RWPE1 (cell line): ENCODE data around the gene RPL12.

Experiments used
- CTCF ChIA-PET: fragments of 350-600 bp; sonication (Branson Sonifier 250); formaldehyde crosslinking; extraction: SDS; loops from one replicate; lab custom pipeline; 2021; lab: Yijun Ruan, JAX
- POLR2A ChIA-PET: fragments of 400-600 bp; formaldehyde crosslinking; extraction: SDS; loops from one replicate; lab custom pipeline; 2020; ENCODE audit warnings: antibody characterized with exemption; ENCODE audit not compliant: low non-redundant PET; lab: Yijun Ruan, JAX
- DNase-seq: peaks from one replicate; pipeline ENCODE4 v3.0.0; 2012; ENCODE audit warnings: low spot score
- H3K27ac ChIP-seq: fragments of 450-650 bp; 2 replicates; pipeline ENCODE4 v1.5.1; 2017
- CTCF ChIP-seq: fragments of 450-650 bp; conservative IDR thresholded peaks from 2 replicates; pipeline ENCODE4 v1.5.1; 2017; ENCODE audit warnings: low read depth, mild to moderate bottlenecking

Gene RPL12

GRCh38 chr9:127430415-127430814 is 20.8 kb downstream of the RPL12 start:
- TF ChIP-seq CTCF, result no peak
- ChIA-PET POLR2A (no interaction called here), CTCF (no interaction called here)
- DNase-seq, result no peak
- no peak overlapping the region for H3K27ac ChIP-seq

GRCh38 chr9:127428348-127428747 is 22.9 kb downstream of the RPL12 start:
- no peak for TF ChIP-seq CTCF
- no peak for DNase-seq
- ChIA-PET POLR2A (no interaction called here), CTCF (no interaction called here)
- no peak overlapping the region for H3K27ac ChIP-seq

- DNase-seq, result no peak
- no peak for TF ChIP-seq CTCF
- POLR2A ChIA-PET, result interaction anchor here (0.6 to 0.7 kb wide), 2 partner anchors 108 to 203 kb away, joined by 4 read pairs; no protein-coding TSS in a partner anchor
- CTCF ChIA-PET, result interaction anchor here (0.7 kb wide), 1 partner anchor 16 kb away, joined by 5 read pairs; no protein-coding TSS in a partner anchor
- H3K27ac ChIP-seq, result no peak overlapping the region
Measured at GRCh38 chr9:127426756-127427155, 24.4 kb downstream of the RPL12 start.

GRCh38 chr9:127424676-127424999 is 26.6 kb downstream of the RPL12 start:
- POLR2A ChIA-PET, result interaction anchor here (0.9 kb wide), 1 partner anchor 19 kb away, joined by 4 read pairs; no protein-coding TSS in a partner anchor
- peak overlapping the region; percentile 96 for H3K27ac ChIP-seq
- TF ChIP-seq CTCF, result no peak
- CTCF ChIA-PET, result interaction anchor here (0.5 to 1.0 kb wide), 4 partner anchors 19 to 1219 kb away, joined by 3 to 6 read pairs (median 4); no protein-coding TSS in a partner anchor
- no peak for DNase-seq

GRCh38 chr9:127423934-127424675 is 27.1 kb downstream of the RPL12 start, which contains the start of gene ZNF79:
ZNF79 (plus strand) TSS chr9:127424382; CDS start chr9:127424788, 406 bp downstream.
- POLR2A ChIA-PET, result interaction anchor here (0.8 to 0.9 kb wide), 2 partner anchors 20 to 27 kb away, joined by 3 to 4 read pairs; no protein-coding TSS in a partner anchor
- peak; percentile 99 for DNase-seq
- TF ChIP-seq CTCF, result no peak
- CTCF ChIA-PET, result interaction anchor here (0.7 kb wide), 1 partner anchor 146 kb away, joined by 3 read pairs; no protein-coding TSS in a partner anchor
- peak within 1 kb of the TSS; percentile 96 for H3K27ac ChIP-seq

- no peak for TF ChIP-seq CTCF
- DNase-seq, result peak; percentile 73
- H3K27ac ChIP-seq, result peak overlapping the region; percentile 96
- CTCF ChIA-PET, result interaction anchor here (0.7 kb wide), 2 partner anchors 59 to 175 kb away, joined by 3 read pairs; no protein-coding TSS in a partner anchor
- POLR2A ChIA-PET, result interaction anchor here (0.8 kb wide), 1 partner anchor 26 kb away, joined by 3 read pairs; no protein-coding TSS in a partner anchor
Measured at GRCh38 chr9:127423476-127423933, 27.7 kb downstream of the RPL12 start.
